T-helper 2 cell treated with Interferon-gamma antibody and Interleukin-4, amounts not matched to agents 5 μg/mL and 100 μg/mL, for 36 hours (primary cell): ENCODE measurements around the gene ANKRD40CL.
"Not testable (repeated sequence)": the region's sequence is repeated elsewhere in the genome, so short reads cannot be mapped to it uniquely, and the experiment has no call there.

Experiments used
- DNase-seq: peaks from one replicate; pipeline ENCODE4 v3.0.0; 2021; ENCODE audit warnings: low spot score
- H3K27ac Mint-ChIP-seq: one replicate; pipeline ENCODE4 v1.8.0; 2021; ENCODE audit warnings: mild to moderate bottlenecking, mixed read lengths
- H3K27me3 Mint-ChIP-seq: one replicate; pipeline ENCODE4 v1.8.0; 2021; ENCODE audit warnings: low read depth, mixed read lengths
- H3K36me3 Mint-ChIP-seq: one replicate; pipeline ENCODE4 v1.8.0; 2021; ENCODE audit warnings: low read depth, mixed read lengths
- H3K4me1 Mint-ChIP-seq: one replicate; pipeline ENCODE4 v1.8.0; 2021; ENCODE audit warnings: low read depth, mixed read lengths
- H3K4me3 Mint-ChIP-seq: one replicate; pipeline ENCODE4 v1.8.0; 2022; ENCODE audit warnings: mild to moderate bottlenecking, moderate library complexity, mixed read lengths
- H3K9me3 Mint-ChIP-seq: one replicate; pipeline ENCODE4 v1.8.0; 2021; ENCODE audit warnings: mixed read lengths

The ANKRD40CL gene

DNA sequence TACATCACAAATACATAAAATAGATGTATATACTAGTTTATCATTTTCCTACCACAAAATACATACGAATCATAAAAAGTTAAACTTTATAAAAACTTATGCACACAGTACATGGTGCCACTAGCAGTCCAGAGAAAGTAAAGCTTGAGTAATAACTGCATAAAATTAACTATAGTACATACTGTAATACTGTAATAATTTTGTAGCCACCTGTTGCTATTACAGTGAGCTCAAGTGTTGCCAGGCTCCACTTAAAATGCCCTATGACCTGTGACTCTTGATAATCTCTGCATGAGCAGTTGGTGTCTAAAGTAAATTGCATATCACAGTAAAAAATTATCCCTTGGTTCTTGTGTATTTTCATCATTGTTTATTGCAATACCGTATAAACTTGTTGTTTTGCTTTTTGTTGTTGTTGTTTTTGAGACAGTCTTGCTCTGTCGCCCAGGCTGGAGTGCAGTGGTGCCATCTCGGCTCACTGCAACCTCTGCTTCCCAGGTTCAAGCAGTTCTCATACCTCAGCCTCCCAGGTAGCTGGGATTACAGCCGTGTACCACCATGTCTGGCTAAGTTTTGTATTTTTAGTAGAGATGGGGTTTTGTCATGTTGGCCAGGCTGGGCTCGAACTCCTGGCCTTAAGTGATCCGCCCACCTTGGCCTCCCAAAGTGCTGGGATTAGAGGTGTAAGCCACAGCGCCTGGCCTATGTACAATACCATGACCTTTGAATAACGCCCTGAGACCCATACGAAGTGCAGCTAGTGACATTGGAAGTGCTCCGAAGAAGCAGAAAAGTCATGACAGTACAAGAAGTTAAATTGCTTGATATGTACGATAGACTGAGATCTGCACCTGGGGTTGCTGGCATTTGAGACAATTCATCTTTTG lies 41.3 kb downstream of the ANKRD40CL start:
- H3K27ac Mint-ChIP-seq: no peak overlapping the region
- no peak for DNase-seq
- H3K27me3 Mint-ChIP-seq: no peaks in the 10 kb centered on the region
- no peak overlapping the region for H3K4me3 Mint-ChIP-seq
- H3K4me1 Mint-ChIP-seq: peaks cover 28% of the 10 kb centered on the region
- H3K9me3 Mint-ChIP-seq: no peaks in the 10 kb centered on the region
- peaks cover 19% of the 10 kb centered on the region for H3K36me3 Mint-ChIP-seq

- not testable (repeated sequence) for H3K27me3 Mint-ChIP-seq, H3K27ac Mint-ChIP-seq, DNase-seq, H3K4me3 Mint-ChIP-seq, H3K9me3 Mint-ChIP-seq
- Mint-ChIP-seq H3K36me3 (peaks cover 25% of the 10 kb centered on the region), H3K4me1 (peaks cover 29% of the 10 kb centered on the region)
Observed at GRCh38 chr17:50724622-50725021, 42.7 kb downstream of the ANKRD40CL start.

DNA sequence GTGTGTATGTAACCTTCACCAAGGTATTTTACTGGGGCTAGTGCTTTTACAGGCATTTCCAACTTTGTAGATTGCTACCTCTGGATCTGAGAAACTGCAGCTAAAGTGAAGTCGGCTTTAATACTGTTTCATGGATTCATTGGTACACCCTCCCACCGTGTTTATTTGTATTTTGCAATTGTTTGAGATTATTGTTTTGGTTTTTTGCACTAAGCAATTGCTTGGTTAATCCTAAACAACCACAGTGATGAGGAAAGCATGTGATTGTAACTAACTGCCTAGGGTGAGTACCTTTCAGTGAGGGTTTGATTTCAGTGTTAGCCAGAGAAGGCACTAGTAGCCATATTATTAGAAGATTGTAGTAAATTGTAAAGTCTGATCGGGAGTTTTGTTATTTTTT lies 44.6 kb downstream of the ANKRD40CL start:
- Mint-ChIP-seq H3K4me3 (peak overlapping the region; percentile 9), H3K36me3 (peaks cover 25% of the 10 kb centered on the region), H3K9me3 (no peaks in the 10 kb centered on the region), H3K4me1 (peaks cover 29% of the 10 kb centered on the region), H3K27ac (no peak overlapping the region), H3K27me3 (no peaks in the 10 kb centered on the region)
- DNase-seq: no peak

- peak overlapping the region; percentile 95 for H3K4me3 Mint-ChIP-seq
- no peaks in the 10 kb centered on the region for H3K27me3 Mint-ChIP-seq
- H3K9me3 Mint-ChIP-seq: no peaks in the 10 kb centered on the region
- H3K36me3 Mint-ChIP-seq: peaks cover 19% of the 10 kb centered on the region
- DNase-seq: no peak
- H3K4me1 Mint-ChIP-seq: peaks cover 21% of the 10 kb centered on the region
- peak overlapping the region; percentile 98 for H3K27ac Mint-ChIP-seq
Observed at GRCh38 chr17:50721194-50722010, 45.9 kb downstream of the ANKRD40CL start.

- DNase-seq: no peak
- Mint-ChIP-seq H3K36me3 (peaks cover 17% of the 10 kb centered on the region), H3K4me1 (peaks cover 18% of the 10 kb centered on the region), H3K27ac (peak overlapping the region; percentile 98), H3K9me3 (no peaks in the 10 kb centered on the region), H3K4me3 (peak overlapping the region; percentile 95), H3K27me3 (no peaks in the 10 kb centered on the region)
Observed at GRCh38 chr17:50719924-50720794, 47.2 kb downstream of the ANKRD40CL start.

GRCh38 chr17:50719144-50719923 lies 48.0 kb downstream of the ANKRD40CL start, which contains the start of gene LUC7L3:
Gene LUC7L3, plus strand, starts transcription at chr17:50719603. Its CDS starts 130 bp downstream, at chr17:50719733.
- H3K4me3 Mint-ChIP-seq: peak within 1 kb of the TSS; percentile 95
- H3K27ac Mint-ChIP-seq: peak within 1 kb of the TSS; percentile 98
- no peaks in the 10 kb centered on the region for H3K9me3 Mint-ChIP-seq
- peaks cover 17% of the 10 kb centered on the region for H3K36me3 Mint-ChIP-seq
- no peaks in the 10 kb centered on the region for H3K27me3 Mint-ChIP-seq
- peaks cover 18% of the 10 kb centered on the region for H3K4me1 Mint-ChIP-seq
- DNase-seq: peak; percentile 96

GRCh38 chr17:50715471-50715870 lies 51.8 kb downstream of the ANKRD40CL start:
- Mint-ChIP-seq H3K4me1 (peaks cover 6% of the 10 kb centered on the region), H3K27ac (no peak overlapping the region), H3K9me3 (no peaks in the 10 kb centered on the region), H3K36me3 (peaks cover 5% of the 10 kb centered on the region), H3K27me3 (peaks cover 5% of the 10 kb centered on the region), H3K4me3 (no peak overlapping the region)
- DNase-seq: no peak

GRCh38 chr17:50712641-50713040 lies 54.7 kb downstream of the ANKRD40CL start:
- Mint-ChIP-seq H3K4me3 (no peak overlapping the region), H3K36me3 (no peaks in the 10 kb centered on the region), H3K4me1 (peaks cover 14% of the 10 kb centered on the region), H3K27me3 (peaks cover 5% of the 10 kb centered on the region), H3K27ac (no peak overlapping the region), H3K9me3 (no peaks in the 10 kb centered on the region)
- DNase-seq: no peak
